ENCODE data around the gene TEX13D.

DNA sequence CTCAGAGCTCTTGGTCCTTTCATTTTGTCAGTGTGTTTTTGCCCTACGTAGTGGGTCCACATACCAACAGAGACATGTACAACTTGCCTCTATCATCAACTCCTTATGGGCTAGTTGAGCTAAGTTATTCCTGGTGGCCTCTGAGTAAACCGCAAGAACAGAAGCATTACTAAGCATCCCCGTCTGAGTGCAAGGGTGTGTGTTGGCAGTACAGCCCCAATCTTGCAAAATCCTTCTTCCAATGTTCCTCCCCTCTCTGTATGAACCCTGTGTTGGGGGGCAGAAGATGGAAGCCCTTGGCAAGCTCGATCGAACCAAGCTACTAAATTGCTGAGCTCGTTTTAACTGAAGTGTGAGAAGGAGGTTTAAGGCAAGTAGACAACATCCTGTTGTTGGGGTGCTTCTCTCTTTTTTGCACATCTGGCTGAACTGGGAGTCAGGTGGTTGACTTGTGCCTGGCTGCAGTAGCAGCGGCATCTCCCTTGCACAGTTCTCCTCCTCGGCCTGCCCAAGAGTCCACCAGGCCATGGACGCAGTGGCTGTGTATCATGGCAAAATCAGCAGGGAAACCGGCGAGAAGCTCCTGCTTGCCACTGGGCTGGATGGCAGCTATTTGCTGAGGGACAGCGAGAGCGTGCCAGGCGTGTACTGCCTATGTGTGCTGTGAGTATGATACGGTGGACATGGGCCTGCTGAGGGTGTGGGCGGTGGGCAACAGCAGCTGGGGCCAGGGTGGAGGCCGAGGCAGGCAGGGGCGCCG is 13.8 kb downstream of the TEX13D start, which contains the start of gene SH2D1A:
- no peak for TF ChIP-seq CTCF (IDR thresholded peaks at IDR 0.05; ENCODE audit: low read depth, low read length, poor library complexity, severe bottlenecking)
- TF ChIP-seq EZH2phosphoT487 (IDR thresholded peaks at IDR 0.05; ENCODE audit: borderline replicate concordance, low read length) = no peak

Measured in DOHH2 (cell line).